NCI-H2196 (cell line): Measurements from ENCODE around the gene SYT8.

ENCODE experiments used
- DNase-seq: peaks from one replicate; lab custom pipeline; 2025; ENCODE audit not compliant: unreplicated experiment; lab: John Stamatoyannopoulos, UW

Gene SYT8

DNA sequence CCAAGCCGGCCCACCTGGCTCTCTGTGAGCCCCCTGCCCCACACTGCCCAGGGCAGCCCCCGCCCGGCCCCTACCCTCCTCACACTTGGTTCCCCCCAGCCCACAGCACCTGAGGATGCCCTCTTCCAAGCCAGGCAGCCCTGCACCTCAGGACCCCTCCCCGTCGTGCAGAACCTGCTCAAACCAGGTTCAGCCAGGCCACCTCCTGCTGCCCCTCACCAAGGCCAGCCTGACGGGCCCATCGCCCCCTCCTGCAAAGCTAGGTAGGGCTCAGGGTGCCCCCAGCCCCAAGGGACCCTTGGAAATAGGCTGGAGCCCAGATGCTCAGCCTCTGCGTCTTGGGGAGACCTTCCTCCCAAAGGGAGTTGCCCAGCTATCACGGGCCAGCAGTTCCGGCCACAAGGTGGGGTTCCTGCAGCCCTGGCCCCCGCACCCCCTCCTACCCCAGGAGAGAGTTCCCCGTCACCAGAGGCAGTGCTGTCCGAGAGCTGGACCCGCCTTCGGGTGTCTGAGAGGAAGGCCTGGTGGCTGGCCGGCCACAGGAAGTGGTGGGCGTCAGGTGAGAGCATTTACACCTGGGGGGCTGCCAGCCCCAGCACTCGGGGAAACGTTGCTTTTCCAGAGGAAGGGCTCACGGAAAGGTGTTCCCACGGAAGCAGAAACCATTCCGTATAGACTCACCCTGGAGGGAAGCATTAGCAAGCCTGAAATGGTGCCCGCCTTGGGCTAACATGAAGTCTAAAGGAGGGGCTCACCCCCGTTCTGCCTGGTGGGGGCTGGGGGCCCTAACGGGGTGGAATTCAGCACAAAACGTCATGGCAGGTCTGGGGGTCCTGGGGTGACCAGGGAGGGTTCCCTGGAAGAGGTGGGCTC is 3.2 kb upstream of the SYT8 start:
- DNase-seq, result no peak

DNA sequence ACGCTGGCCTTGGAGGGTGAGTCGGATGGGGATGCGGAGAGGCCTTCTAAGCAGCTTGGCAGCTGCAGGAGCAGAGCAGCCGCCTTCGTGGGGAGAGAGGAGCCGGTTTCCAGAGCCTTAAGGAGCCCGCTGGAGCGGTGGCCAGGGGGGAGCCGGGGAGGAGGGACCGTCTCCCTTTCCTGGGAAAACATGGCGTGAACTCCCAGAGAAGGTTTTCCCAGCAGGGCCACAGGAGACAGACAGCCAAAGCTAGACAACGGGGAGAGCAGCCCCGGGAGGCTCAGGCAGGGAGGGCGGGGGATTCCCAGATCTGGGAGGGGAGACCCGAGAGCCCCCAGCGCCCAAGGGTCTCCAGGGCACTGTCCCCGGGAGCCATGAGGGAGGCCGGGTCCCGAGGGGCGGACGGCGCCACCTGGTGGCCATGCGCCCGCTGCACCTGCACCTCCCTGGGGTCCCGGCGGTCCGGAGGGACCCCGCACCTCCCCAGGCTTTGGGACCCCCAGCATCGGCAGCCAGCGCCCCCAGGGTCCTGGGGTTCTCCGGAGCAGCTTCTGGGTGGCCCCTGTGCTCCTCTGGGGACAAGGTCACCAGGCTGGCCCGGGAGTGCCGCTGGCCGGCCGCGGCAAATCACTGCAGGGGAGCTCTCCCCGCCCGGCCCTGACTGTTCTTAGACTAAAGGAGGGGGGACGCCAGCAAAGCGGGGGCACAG is 2.4 kb upstream of the SYT8 start:
- DNase-seq, result peak; percentile 40

DNA sequence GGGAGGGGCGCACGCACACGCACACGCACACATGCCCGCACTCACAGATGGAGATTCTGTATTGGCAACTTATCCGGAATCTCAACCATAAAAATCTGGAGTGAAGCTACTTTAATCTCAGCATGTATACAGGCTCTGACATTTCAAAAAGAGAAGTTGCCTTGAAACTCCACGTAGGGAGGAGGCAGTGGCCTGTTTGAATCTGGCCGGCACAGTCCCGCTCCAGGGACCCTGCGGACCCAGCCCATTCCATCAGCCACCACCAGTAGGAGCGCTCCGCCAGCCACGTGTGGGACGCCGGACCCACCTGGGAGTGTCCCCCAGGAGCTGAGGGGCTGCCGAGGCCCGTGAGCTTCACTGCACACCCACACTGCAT is 1.9 kb upstream of the SYT8 start:
- no peak for DNase-seq

DNA sequence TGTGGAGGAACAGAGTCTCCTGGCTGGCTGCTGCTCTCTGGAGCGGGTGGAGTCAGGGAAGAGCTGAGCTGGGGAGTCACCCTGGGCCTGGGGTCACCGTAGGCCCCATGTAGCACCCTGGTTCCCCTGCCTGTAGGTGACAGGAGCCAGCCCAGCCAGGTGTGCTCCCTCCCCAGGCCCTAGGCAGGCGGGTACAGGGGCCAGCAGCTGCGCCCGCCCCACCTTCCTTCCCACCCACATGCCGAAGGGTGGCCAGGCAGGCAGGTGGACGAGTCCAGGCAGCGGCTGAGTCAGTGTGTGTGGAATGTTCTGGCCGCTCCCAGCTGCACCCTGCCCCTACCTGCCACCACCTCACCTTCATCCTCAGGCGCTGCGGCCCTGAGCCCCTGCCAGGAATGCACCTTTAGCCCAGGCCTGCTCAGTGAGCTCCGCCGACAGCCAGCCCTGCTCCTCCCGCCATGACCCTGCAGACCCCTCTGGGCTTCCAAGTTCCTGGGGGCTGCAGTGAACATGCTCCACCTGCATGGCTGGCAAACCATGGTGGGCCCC is 654 bp upstream of the SYT8 start:
- peak; percentile 59 for DNase-seq

DNA sequence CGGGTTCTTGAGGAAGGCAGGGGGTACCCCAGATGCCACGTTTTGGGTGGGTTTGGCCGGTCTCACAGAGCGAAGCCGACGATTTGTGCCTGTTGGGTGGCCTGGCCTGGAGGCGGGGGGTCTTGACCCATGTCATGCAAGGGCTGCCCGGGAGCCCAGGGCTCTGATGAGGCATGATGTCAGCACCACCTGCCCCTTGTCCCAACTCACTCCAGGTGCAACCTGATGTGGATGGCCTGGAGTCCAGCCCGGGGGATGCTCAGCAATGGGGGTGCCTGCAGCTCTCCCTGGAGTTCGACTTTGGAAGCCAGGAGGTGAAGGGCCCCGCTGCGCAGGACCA is 851 bp downstream of the SYT8 start:
- DNase-seq, result no peak

DNA sequence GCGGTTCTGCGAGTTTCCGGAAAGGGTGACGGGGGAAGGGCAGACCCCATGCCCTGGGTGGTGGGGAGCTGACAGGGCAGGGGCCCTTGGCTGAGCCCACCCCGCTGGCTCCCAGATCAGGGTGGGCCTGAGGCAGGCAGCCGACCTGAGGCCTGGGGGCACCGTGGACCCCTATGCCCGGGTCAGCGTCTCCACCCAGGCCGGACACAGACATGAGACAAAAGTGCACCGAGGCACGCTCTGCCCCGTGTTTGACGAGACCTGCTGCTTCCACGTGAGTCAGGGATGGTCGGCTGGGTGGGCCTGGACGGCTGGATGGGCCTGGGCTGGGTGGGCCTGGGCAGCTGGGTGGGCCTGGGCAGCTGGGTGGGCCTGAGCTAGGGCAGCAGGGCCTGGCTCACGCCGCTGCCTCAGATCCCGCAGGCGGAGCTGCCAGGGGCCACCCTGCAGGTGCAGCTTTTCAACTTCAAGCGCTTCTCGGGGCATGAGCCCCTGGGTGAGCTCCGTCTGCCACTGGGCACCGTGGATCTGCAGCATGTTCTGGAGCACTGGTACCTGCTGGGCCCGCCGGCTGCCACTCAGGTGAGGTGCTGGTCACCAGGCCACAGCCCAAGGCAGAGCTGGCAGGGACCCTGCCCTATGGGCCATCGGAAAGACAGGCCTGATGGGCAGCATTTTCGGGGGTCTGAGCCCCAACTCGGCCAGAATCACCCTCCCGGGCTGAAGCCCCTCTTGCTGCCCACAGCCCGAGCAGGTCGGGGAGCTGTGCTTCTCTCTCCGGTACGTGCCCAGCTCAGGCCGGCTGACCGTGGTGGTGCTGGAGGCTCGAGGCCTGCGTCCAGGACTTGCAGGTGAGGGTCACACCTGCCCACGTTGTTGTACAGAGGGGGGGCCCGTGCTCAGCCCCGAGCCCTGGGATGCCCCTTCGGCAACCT is 1.5 kb downstream of the SYT8 start:
- no peak for DNase-seq

DNA sequence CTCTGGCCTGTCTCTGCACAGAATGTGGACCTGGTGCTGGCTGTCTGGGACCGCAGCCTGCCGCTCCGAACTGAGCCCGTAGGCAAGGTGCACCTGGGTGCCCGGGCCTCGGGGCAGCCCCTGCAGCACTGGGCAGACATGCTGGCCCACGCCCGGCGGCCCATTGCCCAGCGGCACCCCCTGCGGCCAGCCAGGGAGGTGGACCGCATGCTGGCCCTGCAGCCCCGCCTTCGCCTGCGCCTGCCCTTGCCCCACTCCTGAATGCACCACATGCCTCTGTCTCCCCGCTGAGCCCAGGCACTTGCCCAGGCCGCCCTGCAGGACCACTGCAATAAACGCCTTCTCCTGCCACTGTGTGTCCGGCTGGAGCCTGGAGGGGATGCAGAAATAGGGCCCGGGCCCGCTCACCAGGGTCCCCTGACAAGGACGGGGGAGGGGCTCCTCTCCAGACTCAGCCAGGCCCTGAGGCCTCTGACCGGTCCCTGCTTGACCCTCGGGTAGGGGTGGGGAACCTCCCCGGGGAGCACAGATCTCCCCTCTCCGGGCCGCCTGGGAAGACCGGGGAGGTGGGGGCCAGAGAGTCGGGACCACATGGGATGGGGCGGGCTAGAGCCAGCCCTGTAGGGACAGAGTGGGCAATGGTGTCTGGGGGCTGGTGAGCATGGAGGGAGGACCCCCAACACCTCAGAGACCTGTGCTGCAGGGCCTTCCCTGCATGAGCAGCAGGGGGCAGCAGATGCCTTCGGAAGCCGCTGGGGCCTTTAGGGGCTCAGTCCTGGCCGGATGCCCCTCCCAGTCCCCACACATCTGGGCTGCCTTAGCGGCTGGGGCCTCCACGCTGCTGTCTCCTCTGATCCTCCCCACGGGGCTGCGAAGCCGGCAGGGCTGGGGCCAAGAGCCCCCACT is 2.6 kb downstream of the SYT8 start:
- peak; percentile 33 for DNase-seq

DNA sequence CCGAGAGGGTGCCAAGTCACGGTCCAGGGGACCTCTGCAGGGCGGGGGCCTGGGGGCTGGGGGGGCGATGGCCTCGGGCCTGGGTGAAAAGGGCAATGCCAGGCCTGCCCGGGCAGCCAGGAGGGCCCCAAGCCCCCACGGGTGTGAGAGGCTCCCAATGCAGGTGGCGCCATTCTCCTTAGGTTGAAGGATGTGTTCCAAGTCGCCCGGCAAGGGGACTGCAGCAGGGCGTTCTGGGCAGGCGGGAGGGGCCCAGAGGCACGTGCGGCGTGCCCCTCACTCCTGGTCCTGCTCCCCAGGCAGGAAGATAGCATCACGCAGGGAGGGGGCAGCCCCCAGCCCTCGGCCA is 3.3 kb downstream of the SYT8 start:
- no peak for DNase-seq

DNA sequence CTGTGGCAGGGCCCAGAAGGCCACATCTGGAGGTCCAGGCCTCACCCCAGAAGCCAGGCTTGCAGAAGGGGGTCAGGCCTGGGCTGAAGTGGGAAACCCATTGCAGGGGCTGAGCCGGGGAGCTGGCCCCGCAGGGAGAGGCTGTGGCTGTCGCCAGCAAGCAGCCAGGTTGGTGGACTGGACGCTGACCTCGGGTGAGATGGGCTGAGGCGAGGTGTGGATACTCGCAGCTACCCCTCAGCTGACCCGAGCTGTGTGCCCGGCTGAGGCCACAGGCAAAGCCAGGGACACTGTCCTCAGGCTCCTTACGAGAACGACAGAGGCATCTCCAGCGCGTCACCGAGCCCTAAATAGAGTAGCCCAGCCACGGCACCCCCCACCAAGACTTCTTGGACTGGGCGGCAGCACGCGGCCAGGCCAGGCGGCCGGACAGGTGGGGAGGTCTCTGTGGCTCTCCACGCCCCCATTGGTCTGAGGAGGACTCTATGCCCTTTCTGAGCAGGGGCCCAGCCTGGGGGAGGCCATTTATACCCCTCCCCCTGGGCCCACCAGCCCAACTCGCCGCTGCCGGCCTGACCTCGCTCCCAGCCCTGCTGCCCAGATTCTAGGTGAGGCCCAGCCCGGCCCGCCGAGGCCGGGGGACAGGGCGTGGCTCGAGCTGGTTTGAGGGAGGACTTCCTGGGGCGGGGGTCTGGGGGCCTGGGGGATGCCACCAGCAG is 3.8 kb downstream of the SYT8 start, which contains the start of gene TNNI2:
Gene TNNI2, plus strand, starts transcription at position 556 of the 719 bp plus-strand sequence. CDS start 716 bp downstream, outside the sequence.
- DNase-seq, result no peak

DNA sequence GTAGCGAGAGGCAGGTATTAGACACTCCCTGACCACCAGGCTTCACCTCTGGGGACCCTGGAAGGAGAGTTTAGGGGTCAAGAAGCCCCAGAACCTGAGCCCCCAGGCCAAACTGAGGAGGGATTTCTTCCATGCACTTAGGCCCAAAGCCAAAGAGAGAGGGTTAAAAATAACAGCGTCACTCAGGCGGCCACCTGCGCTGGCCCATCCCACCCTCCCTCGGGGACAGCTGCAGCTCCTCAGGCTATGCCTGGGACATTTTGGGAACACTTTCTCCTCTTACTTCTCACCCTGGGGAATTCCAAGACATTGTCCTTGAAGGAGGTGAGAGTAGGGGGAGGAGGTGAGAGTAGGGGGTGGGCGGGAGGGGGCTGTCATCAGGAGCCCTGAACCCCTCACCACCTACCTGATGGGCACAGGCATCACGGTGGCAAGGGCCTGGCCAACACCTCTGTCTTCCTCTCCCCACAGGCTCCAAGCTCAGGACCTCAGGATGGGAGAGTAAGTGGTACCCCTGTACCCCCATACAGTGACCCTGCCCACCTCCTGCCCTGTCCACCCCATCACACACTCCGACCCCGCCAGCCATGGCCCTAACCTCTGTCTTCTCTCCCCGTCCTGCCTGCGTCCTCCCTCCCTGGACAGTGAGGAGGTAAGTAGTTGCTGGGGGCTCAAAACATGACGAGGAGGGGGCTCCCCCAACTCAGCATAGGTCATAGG is 4.6 kb downstream of the SYT8 start:
- DNase-seq, result no peak

DNA sequence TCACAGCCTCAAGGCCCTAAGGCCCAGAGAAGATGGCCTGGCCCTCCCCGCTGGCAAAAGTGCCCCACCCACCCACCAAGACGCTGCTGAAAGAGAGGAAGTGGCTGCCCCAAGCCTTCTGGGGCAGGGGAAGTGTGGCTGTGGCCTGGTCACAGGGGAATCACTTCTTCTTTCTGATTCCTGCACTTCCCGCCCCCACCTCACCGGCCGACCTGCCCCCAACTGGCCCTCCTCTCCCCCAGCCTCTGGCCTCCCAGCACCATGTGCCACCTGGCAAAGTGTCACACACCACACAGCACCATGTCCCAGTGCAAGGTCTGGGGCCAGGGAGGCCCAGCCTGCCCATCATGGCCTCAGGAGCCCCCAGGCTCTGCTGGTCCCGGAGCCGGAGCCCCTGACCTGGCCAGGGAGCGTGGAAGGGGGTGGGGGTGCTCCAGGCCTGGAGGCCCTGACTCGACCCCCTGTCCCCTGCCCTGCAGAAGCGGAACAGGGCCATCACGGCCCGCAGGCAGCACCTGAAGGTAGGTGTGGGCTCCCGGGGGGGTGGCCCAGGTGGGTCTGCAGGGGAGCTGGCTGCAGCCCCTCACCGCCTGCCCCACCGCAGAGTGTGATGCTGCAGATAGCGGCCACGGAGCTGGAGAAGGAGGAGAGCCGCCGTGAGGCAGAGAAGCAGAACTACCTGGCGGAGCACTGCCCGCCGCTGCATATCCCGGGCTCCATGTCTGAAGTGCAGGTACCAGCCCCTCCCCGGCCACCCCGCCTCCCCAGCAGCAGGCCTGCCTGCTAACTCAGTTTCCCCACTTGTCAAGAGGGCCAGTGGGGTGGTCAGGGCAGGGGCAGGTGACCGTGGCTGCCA is 5.4 kb downstream of the SYT8 start:
- no peak for DNase-seq

DNA sequence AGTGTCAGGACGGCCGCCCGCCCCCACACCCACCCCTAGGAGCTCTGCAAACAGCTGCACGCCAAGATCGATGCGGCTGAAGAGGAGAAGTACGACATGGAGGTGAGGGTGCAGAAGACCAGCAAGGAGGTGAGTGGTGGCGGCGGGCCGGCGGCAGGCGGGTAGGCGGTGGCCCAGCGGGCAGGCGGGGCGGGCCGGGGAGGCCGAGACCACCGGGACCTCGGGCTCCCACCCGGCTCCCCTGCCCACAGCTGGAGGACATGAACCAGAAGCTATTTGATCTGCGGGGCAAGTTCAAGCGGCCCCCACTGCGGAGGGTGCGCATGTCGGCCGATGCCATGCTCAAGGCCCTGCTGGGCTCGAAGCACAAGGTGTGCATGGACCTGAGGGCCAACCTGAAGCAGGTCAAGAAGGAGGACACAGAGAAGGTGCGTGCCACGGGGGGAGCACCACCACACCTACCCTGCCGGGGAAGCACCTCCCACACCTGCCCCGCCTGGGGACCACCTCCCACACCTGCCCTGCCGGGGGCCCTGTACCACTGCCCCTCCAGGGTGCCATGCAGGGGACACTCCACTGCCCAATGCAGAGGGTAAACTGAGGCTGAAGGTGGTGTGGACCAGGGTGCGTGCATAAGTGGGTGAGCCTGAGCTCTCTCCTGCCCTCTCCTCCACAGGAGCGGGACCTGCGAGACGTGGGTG is 6.1 kb downstream of the SYT8 start:
- no peak for DNase-seq

DNA sequence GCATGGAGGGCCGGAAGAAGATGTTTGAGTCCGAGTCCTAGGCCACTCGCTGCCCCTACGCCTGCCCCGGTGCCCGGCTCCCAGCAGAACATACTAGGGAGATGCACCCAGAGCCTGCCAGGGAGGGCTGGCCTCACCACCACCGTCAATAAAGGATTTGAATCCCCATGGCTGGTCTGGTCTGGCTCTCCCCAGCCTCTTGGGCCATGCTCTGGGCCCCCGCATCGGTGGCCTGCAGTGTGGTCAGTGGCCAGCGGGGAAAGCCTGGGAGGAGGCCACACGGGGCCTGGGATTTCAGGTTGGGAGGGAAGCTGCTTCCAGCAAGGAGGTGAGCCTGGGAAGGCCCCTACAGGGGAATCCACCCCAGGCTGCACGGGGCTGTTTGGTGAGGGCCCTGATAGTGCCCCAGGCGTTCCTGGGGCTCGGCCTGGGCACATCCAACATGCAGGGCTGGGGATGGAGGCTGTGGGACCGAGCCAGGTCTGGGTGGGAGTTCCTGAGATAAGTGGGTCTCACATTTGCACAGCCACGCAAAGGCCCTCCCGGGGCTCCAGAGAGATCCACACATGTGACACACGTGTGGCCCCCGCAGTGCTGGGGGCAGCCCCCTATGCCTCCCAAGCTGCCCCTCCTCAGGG is 6.8 kb downstream of the SYT8 start:
- DNase-seq, result no peak

DNA sequence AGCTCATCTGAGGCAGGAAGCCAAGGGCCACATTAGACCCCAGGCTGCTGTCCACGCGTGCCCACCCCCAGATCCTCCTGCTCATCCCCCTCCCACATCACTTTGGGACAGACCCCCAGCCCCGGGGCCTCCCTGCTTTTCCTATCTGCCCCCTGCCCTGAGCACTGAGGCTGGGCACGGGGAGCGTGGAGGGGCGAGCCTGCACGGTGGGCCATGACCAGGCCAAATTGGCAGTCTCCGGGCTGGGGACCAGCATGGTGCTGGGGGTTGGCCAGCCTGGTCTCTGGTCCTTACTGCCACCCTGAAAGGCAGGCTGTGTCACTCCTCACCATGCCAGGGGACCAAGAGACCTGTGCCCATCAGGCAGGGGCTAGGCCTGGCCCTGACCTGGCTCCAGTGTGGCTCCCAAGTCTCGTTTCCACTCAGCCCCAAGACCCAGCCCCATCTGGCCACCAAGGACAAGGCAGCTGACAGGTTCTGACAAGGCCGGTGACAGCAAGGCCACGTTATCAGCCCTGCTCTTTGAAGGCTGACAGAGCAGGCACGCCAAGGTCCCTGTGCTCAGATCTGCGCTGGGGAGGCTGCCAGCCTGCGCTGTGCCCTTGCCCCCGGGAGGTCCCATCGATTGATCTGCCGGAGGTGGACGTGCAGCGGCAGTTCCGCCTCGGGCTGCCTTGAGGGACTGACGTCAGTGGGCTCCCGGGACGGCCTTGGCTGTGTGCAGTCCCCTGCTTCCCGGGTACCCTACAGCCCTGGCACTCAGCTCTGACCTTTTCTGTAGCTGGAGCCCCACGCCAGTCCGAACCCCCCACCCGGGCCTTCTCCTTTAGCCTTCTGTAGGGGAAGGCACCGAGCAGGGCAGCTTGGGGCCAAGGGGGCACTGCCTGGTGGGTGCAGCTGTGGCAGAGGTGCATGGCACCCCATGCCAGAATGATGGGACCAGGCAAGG is 7.6 kb downstream of the SYT8 start:
- DNase-seq, result no peak

DNA sequence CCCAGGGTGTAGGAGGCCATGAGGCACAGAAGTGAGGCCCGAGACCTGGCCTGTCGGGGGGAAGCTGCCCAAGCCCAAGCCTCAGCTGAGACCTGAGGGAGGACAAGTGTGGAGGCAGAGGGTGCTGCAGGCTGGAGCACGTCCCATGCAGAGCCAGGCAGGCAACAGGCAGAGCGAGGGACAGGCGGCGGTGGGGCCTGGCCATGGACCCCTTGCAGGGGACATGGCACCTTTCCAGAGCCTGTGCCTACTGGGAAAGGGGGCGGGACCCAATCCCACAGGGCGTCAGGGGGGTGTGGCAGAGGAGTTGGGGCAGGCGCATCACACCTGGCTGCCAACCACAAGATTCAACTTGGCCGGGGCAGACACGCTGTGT is 8.3 kb downstream of the SYT8 start:
- DNase-seq, result no peak

DNA sequence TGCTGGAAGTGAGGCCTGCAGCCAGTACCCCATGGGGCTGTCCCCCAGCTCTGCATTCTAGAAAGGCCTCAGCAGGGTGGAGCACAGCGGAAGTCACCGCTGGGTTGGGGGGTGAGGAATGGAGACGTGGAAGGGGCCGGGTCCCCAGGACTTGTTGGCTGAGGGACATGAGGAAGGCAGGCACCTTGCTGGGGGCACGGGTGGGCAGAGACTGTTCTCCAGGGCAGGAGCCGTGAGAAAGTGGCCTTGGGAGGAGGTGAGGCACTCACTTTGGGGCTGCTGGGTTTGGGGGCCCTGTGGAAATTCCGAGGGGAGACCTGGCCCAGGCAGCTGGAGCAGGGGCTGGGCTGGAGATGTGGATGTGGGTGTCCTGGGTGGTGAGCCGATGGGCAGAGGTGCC is 9.0 kb downstream of the SYT8 start:
- DNase-seq, result no peak
